Measurements from ENCODE around the gene NPIPB6. TPM values are rescaled to one million over a fixed set of nuclear protein-coding genes. Genes with fewer than 3 reads are reported as not detected.
"Not testable (repeated sequence)": the region's sequence is repeated elsewhere in the genome, so short reads cannot be mapped to it uniquely, and the experiment has no call there.

NPIPB6 gene
- 0.33 TPM for polyA plus RNA-seq (2013, experiment 1 of 4)
- polyA plus RNA-seq (2013, experiment 2 of 4), result 1.0 TPM
- 0.69 TPM for polyA plus RNA-seq (2013, experiment 3 of 4)
- 0.89 TPM for polyA plus RNA-seq (2013, experiment 4 of 4)

GRCh38 chr16:28363408-28363807 lies at the start of gene NPIPB6:
TSS of gene NPIPB6 (minus strand) at chr16:28363508. CDS start at chr16:28362822, 686 bp downstream.
- H3K27ac ChIP-seq (ENCODE audit: insufficient read depth, low read depth, low read length, poor library complexity, severe bottlenecking); H3K36me3 ChIP-seq (ENCODE audit: control insufficient read depth, insufficient read depth, low read length); H3K4me1 ChIP-seq (ENCODE audit: control insufficient read depth, insufficient read depth, low read length); H3K27me3 ChIP-seq (ENCODE audit: control insufficient read depth, insufficient read depth, low read length, poor library complexity, severe bottlenecking); H3K4me3 ChIP-seq (ENCODE audit: insufficient read depth, low read depth, low read length); H3K9me3 ChIP-seq (ENCODE audit: control insufficient read depth, low read length): not testable (repeated sequence)
- no CpG with 5 or more reads among the region's 5 CpGs for WGBS, 2 experiments

GRCh38 chr16:28403220-28404072 lies 40.1 kb upstream of the NPIPB6 start, which contains the start of gene EIF3CL:
TSS of gene EIF3CL (minus strand) at chr16:28403841. CDS start at chr16:28403618, 223 bp downstream.
- H3K27ac ChIP-seq (ENCODE audit: insufficient read depth, low read depth, low read length, poor library complexity, severe bottlenecking); H3K4me1 ChIP-seq (ENCODE audit: control insufficient read depth, insufficient read depth, low read length); H3K36me3 ChIP-seq (ENCODE audit: control insufficient read depth, insufficient read depth, low read length); H3K27me3 ChIP-seq (ENCODE audit: control insufficient read depth, insufficient read depth, low read length, poor library complexity, severe bottlenecking); H3K9me3 ChIP-seq (ENCODE audit: control insufficient read depth, low read length): not testable (repeated sequence)
- WGBS, 2 experiments, result no CpG with 5 or more reads among the region's 66 CpGs
- peak within 1 kb of the TSS; percentile 18 for H3K4me3 ChIP-seq (ENCODE audit: insufficient read depth, low read depth, low read length)

GRCh38 chr16:28392054-28392453 lies 28.7 kb upstream of the NPIPB6 start:
- H3K9me3 ChIP-seq (ENCODE audit: control insufficient read depth, low read length); H3K4me3 ChIP-seq (ENCODE audit: insufficient read depth, low read depth, low read length); H3K27me3 ChIP-seq (ENCODE audit: control insufficient read depth, insufficient read depth, low read length, poor library complexity, severe bottlenecking); H3K36me3 ChIP-seq (ENCODE audit: control insufficient read depth, insufficient read depth, low read length); H3K4me1 ChIP-seq (ENCODE audit: control insufficient read depth, insufficient read depth, low read length); H3K27ac ChIP-seq (ENCODE audit: insufficient read depth, low read depth, low read length, poor library complexity, severe bottlenecking): not testable (repeated sequence)
- no CpG with 5 or more reads among the region's 5 CpGs for WGBS, 2 experiments

- not testable (repeated sequence) for H3K9me3 ChIP-seq (ENCODE audit: control insufficient read depth, low read length); H3K4me3 ChIP-seq (ENCODE audit: insufficient read depth, low read depth, low read length); H3K4me1 ChIP-seq (ENCODE audit: control insufficient read depth, insufficient read depth, low read length); H3K36me3 ChIP-seq (ENCODE audit: control insufficient read depth, insufficient read depth, low read length); H3K27me3 ChIP-seq (ENCODE audit: control insufficient read depth, insufficient read depth, low read length, poor library complexity, severe bottlenecking); H3K27ac ChIP-seq (ENCODE audit: insufficient read depth, low read depth, low read length, poor library complexity, severe bottlenecking)
- WGBS, 2 experiments, result no CpG with 5 or more reads among the region's 10 CpGs
Observed at GRCh38 chr16:28382177-28382867, 19.0 kb upstream of the NPIPB6 start.

GRCh38 chr16:28377822-28378221 lies 14.5 kb upstream of the NPIPB6 start:
- H3K4me1 ChIP-seq (ENCODE audit: control insufficient read depth, insufficient read depth, low read length); H3K27me3 ChIP-seq (ENCODE audit: control insufficient read depth, insufficient read depth, low read length, poor library complexity, severe bottlenecking); H3K36me3 ChIP-seq (ENCODE audit: control insufficient read depth, insufficient read depth, low read length); H3K9me3 ChIP-seq (ENCODE audit: control insufficient read depth, low read length); H3K4me3 ChIP-seq (ENCODE audit: insufficient read depth, low read depth, low read length); H3K27ac ChIP-seq (ENCODE audit: insufficient read depth, low read depth, low read length, poor library complexity, severe bottlenecking): not testable (repeated sequence)
- WGBS, 2 experiments, result 91 to 92% methylated on average over 4 of the region's 10 CpGs

GRCh38 chr16:28377108-28377625 lies 13.9 kb upstream of the NPIPB6 start:
- not testable (repeated sequence) for H3K9me3 ChIP-seq (ENCODE audit: control insufficient read depth, low read length); H3K36me3 ChIP-seq (ENCODE audit: control insufficient read depth, insufficient read depth, low read length); H3K4me3 ChIP-seq (ENCODE audit: insufficient read depth, low read depth, low read length); H3K27ac ChIP-seq (ENCODE audit: insufficient read depth, low read depth, low read length, poor library complexity, severe bottlenecking); H3K4me1 ChIP-seq (ENCODE audit: control insufficient read depth, insufficient read depth, low read length); H3K27me3 ChIP-seq (ENCODE audit: control insufficient read depth, insufficient read depth, low read length, poor library complexity, severe bottlenecking)
- WGBS, 2 experiments, result 89 to 90% methylated on average over 22 to 28 of the region's 38 CpGs

GRCh38 chr16:28375115-28375514 lies 11.8 kb upstream of the NPIPB6 start:
- H3K9me3 ChIP-seq (ENCODE audit: control insufficient read depth, low read length); H3K27ac ChIP-seq (ENCODE audit: insufficient read depth, low read depth, low read length, poor library complexity, severe bottlenecking); H3K4me1 ChIP-seq (ENCODE audit: control insufficient read depth, insufficient read depth, low read length); H3K27me3 ChIP-seq (ENCODE audit: control insufficient read depth, insufficient read depth, low read length, poor library complexity, severe bottlenecking); H3K4me3 ChIP-seq (ENCODE audit: insufficient read depth, low read depth, low read length); H3K36me3 ChIP-seq (ENCODE audit: control insufficient read depth, insufficient read depth, low read length): not testable (repeated sequence)
- WGBS, 2 experiments, result 39% methylated on average over 3 of the region's 8 CpGs; no CpG with 5 or more reads in 1 of the 2 experiments

- H3K4me3 ChIP-seq (ENCODE audit: insufficient read depth, low read depth, low read length); H3K27ac ChIP-seq (ENCODE audit: insufficient read depth, low read depth, low read length, poor library complexity, severe bottlenecking); H3K9me3 ChIP-seq (ENCODE audit: control insufficient read depth, low read length); H3K36me3 ChIP-seq (ENCODE audit: control insufficient read depth, insufficient read depth, low read length); H3K27me3 ChIP-seq (ENCODE audit: control insufficient read depth, insufficient read depth, low read length, poor library complexity, severe bottlenecking); H3K4me1 ChIP-seq (ENCODE audit: control insufficient read depth, insufficient read depth, low read length): not testable (repeated sequence)
- WGBS, 2 experiments, result 3% methylated on average over 6 of the region's 25 CpGs; no CpG with 5 or more reads in 1 of the 2 experiments
Observed at GRCh38 chr16:28374281-28374680, 11.0 kb upstream of the NPIPB6 start.

GRCh38 chr16:28367926-28368325 lies 4.6 kb upstream of the NPIPB6 start:
- H3K9me3 ChIP-seq (ENCODE audit: control insufficient read depth, low read length); H3K36me3 ChIP-seq (ENCODE audit: control insufficient read depth, insufficient read depth, low read length); H3K4me1 ChIP-seq (ENCODE audit: control insufficient read depth, insufficient read depth, low read length); H3K27me3 ChIP-seq (ENCODE audit: control insufficient read depth, insufficient read depth, low read length, poor library complexity, severe bottlenecking); H3K4me3 ChIP-seq (ENCODE audit: insufficient read depth, low read depth, low read length); H3K27ac ChIP-seq (ENCODE audit: insufficient read depth, low read depth, low read length, poor library complexity, severe bottlenecking): not testable (repeated sequence)
- 60 to 71% methylated on average over 9 to 14 of the region's 32 CpGs for WGBS, 2 experiments

Data from ectodermal cell (in vitro differentiated cells).